ENCODE data around the gene PSMD6. TPM values are rescaled to one million over a fixed set of nuclear protein-coding genes. Genes with fewer than 3 reads are reported as not detected.

Gene PSMD6
- total and polyA plus RNA-seq, 2 donors (not counting 3 experiments of a cell fraction or from before 2014, with no cell fraction given) = 53.7 to 90.8 TPM

- Histone ChIP-seq H3K36me3 (ENCODE audit: control insufficient read depth in 2 of 2, extremely low read depth in 1 of 2, insufficient read depth in 2 of 2, low read length in 2 of 2) (no peaks in the 10 kb centered on the region), H3K4me3 (replicated peaks in 1 of 3; ENCODE audit: insufficient read depth in 1 of 3, low read depth in 1 of 3, low read length in 3 of 3) (no peak overlapping the region), H3K4me2 (ENCODE audit: insufficient read depth, low read length) (no peak overlapping the region), H2AFZ (ENCODE audit: low read depth, low read length) (no peak overlapping the region), H3K9me3 (replicated peaks; ENCODE audit: control insufficient read depth, insufficient read depth, low read length) (no peaks in the 10 kb centered on the region), H3K79me2 (ENCODE audit: control insufficient read depth, insufficient read depth, low read length) (peaks cover 41% of the 10 kb centered on the region), H3K4me1 (ENCODE audit: control insufficient read depth, extremely low read depth, insufficient read depth, low read length) (peaks cover 7% of the 10 kb centered on the region), H3K27ac (ENCODE audit: insufficient read depth, low read depth, low read length) (no peak overlapping the region), H3K9ac (replicated peaks; ENCODE audit: extremely low read depth, insufficient read depth, low read length) (no peak overlapping the region), H3K9me1 (replicated peaks; ENCODE audit: control insufficient read depth, extremely low read depth, insufficient read depth, low read length) (no peaks in the 10 kb centered on the region), H3K27me3 (ENCODE audit: control insufficient read depth in 2 of 2, insufficient read depth in 2 of 2, low read length in 2 of 2) (no peaks in the 10 kb centered on the region), H4K20me1 (replicated peaks; ENCODE audit: control insufficient read depth, extremely low read depth, insufficient read depth, low read length) (no peaks in the 10 kb centered on the region)
- DNase-seq (ENCODE audit: low read depth, low spot score) (peak; percentile 49), FAIRE-seq (no peak)
- dilution Hi-C loops (cut with MboI; ENCODE audit: extremely low pct_ligation_motif_present, low sequenced_read_pairs) (no loop called here), intact Hi-C loops (cut with micrococcal nuclease) (no loop called here)
- no peak for TF ChIP-seq MAX (IDR thresholded peaks at IDR 0.05; ENCODE audit: insufficient read depth, insufficient read length)
- TF ChIP-seq EZH2 (IDR thresholded peaks at IDR 0.05; ENCODE audit: borderline replicate concordance, low read depth, low read length, severe bottlenecking) = no peak
- TF ChIP-seq JUN (IDR thresholded peaks at IDR 0.05; ENCODE audit: borderline replicate concordance, insufficient read depth, insufficient read length, low read depth) = no peak
- TF ChIP-seq GATA2 (IDR thresholded peaks at IDR 0.05; ENCODE audit: insufficient read depth, insufficient read length, low read depth, low read length) = no peak
- no peak for TF ChIP-seq FOS (IDR thresholded peaks at IDR 0.05; ENCODE audit: borderline replicate concordance, insufficient read depth, low read length)
- TF ChIP-seq MYC (IDR thresholded peaks at IDR 0.05; ENCODE audit: low read depth, low read length) = no peak
- TF ChIP-seq CTCF (IDR thresholded peaks at IDR 0.05; ENCODE audit: extremely low read depth in 1 of 2, insufficient read depth in 1 of 2, low read depth in 1 of 2, low read length in 2 of 2) = no peak
- TF ChIP-seq POLR2A (IDR thresholded peaks at IDR 0.05; ENCODE audit: low read depth, low read length) = no peak
- no peak for TF ChIP-seq POLR2AphosphoS5 (IDR thresholded peaks at IDR 0.05; ENCODE audit: insufficient read depth, low read depth, low read length)
- POLR2A ChIA-PET = no interaction called here
- BruUV-seq (replicated peaks) = no TSS peak
- CTCF ChIA-PET = interaction anchor here (0.8 to 1.2 kb wide), 5 partner anchors 8 to 29 kb away, joined by 3 to 6 read pairs (median 3); no protein-coding TSS in a partner anchor
These were observed 55.4 kb downstream of the PSMD6 start for GRCh38 chr3:63967675-63968611.

All from endothelial cell of umbilical vein (primary cell).